ENCODE data around the gene POMT2.

- TF ChIP-seq PATZ1 (CRISPR knock-in tag; IDR thresholded peaks at IDR 0.05; ENCODE audit: borderline replicate concordance), result no peak
- no peak for TF ChIP-seq POU6F1 (CRISPR knock-in tag; IDR thresholded peaks at IDR 0.05; ENCODE audit: borderline replicate concordance, low read depth)
- no peak for TF ChIP-seq ZFP3 (CRISPR knock-in tag; IDR thresholded peaks at IDR 0.05)
- TF ChIP-seq CREB5 (CRISPR knock-in tag; IDR thresholded peaks at IDR 0.05; ENCODE audit: low read depth), result no peak
- TF ChIP-seq ESRRG (CRISPR knock-in tag; IDR thresholded peaks at IDR 0.05), result no peak
These were observed 77.9 kb downstream of the POMT2 start for GRCh38 chr14:77242752-77243151.

All from SK-N-SH treated with all-trans-retinoic acid at 6 μM for 48 hours (cell line).